AG10803 (cell line): ENCODE results near the gene CD4.

Source experiments
- DNase-seq: peaks from one replicate; pipeline ENCODE4 v3.0.0; 2010; ENCODE audit warnings: low read depth
- H3K4me3 ChIP-seq: 2 replicates; pipeline ENCODE4 v1.5.1; 2011; ENCODE audit warnings: mild to moderate bottlenecking, low read length, control low read depth
- CTCF ChIP-seq: conservative IDR thresholded peaks from 2 replicates; pipeline ENCODE4 v1.5.1; 2011; ENCODE audit warnings: mild to moderate bottlenecking, low read length, control low read depth, inconsistent platforms

The CD4 gene

GRCh38 chr12:6831450-6831995, 42.2 kb downstream of the CD4 start:
- DNase-seq = no peak
- TF ChIP-seq CTCF = no peak
- H3K4me3 ChIP-seq = no peak overlapping the region

DNA sequence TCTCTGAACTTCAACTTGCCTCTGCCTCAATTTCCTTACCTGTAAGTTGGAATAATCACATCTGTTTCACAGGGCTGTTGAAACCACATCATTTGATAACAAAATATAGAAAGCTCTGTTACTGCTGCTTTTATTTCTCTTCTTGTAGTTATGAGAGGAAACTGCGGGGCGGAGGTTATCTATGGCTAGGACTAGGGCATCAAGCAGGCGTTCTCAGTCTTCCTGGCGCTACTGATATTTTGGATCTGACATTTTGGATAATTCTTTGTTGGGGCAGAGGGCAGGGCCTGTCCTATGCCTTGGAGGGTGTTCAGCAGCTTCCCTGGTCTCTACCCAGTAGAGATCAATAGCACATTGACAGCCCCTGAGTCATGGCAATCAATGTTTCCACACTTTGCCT, 42.8 kb downstream of the CD4 start:
- H3K4me3 ChIP-seq = no peak overlapping the region
- TF ChIP-seq CTCF = no peak
- no peak for DNase-seq

- no peak for DNase-seq
- H3K4me3 ChIP-seq = no peak overlapping the region
- TF ChIP-seq CTCF = no peak
These were observed 44.0 kb downstream of the CD4 start for GRCh38 chr12:6833189-6833890.

DNA sequence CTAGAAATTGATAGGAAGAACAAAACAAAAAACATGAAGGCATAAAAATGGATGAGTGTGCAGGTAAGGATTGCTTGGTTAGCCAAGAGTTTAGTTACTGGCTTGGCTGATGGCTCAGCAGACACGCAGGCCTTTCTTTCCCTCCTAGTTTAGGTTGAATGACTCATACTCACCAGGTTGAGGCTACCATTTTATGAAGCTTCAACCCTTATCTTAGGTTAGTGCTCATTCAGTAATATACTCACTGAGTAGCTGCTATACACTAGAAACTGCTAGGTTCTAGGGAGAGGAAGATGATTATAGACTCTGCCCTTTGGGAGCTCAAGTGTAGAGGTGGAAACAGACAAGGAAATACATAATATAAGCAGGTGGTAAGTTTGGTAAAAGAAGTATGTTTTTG, 44.9 kb downstream of the CD4 start:
- no peak overlapping the region for H3K4me3 ChIP-seq
- no peak for DNase-seq
- TF ChIP-seq CTCF = no peak

DNA sequence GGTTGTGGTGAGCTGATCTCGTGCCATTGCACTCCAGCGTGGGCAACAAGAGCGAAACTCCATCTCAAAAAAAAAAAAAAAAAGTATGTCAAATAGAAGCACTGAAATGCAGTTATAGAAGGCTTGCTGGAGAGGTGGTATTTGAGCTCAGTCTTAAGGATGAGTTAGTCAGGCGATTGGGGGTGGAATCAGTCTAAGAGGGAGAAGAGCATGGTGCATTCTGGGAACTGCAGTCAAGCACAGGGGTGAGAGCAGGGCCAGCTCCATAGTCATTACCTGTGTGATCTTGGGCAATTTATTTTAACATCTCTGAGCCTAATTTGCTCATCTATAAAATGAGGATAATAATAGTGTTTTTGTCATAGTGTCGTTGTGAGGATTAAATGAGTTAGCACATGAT, 45.5 kb downstream of the CD4 start:
- no peak for TF ChIP-seq CTCF
- no peak for DNase-seq

GRCh38 chr12:6836851-6837250, 47.5 kb downstream of the CD4 start:
- no peak for DNase-seq
- no peak overlapping the region for H3K4me3 ChIP-seq
- no peak for TF ChIP-seq CTCF

More for the DNA sequence above, 45.5 kb downstream of the CD4 start:
- no peak overlapping the region for H3K4me3 ChIP-seq

DNA sequence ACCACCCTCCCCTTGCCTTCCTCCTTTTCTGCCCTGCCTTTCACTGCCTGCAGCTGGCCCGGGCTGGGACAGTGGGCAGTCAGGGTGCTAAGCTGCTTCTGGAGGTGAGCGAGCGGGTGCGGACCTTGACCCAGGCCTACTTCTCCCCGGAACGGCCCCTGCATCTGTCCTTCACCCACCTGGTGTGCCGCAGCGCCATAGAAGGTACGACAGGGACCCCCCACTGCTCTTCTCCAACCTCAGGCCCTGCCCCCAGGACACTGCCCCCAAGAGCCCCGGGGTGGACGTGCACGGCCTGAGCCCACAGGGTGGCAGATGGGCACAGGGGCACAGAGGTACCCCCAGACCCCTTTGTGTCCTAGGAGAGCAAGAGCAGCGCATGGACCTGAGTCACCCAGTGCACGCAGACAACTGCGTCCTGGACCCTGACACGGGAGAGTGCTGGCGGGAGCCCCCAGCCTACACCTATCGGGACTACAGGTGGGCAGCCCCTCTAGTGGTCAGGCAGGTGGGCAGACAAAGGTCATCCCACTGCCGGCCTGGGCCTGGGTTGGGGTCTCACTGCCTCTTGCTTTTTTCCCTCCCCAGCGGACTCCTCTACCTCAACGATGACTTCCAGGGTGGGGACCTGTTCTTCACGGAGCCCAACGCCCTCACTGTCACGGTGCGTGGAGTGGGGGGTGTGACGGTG, 48.2 kb downstream of the CD4 start:
- no peak for TF ChIP-seq CTCF
- no peak overlapping the region for H3K4me3 ChIP-seq
- no peak for DNase-seq
